OCI-LY7 (cell line): ENCODE measurements around the gene PSMD3.

Experiments used
- EZH2phosphoT487 ChIP-seq: fragments of 200-600 bp; sonication (generic); IDR thresholded peaks from 2 replicates; pipeline ENCODE4 v1.6.1; 2018; ENCODE audit warnings: low read depth, borderline replicate concordance, mild to moderate bottlenecking, mixed run types, antibody characterized with exemption, low read length, moderate library complexity, mixed read lengths
- TF ChIP-seq, protein P1 (sequence below): fragments of 200-600 bp; sonication (generic); conservative IDR thresholded peaks from 2 replicates; pipeline ENCODE4 v1.5.1; 2014; ENCODE audit warnings: mild to moderate bottlenecking, antibody characterized with exemption, low read length, moderate library complexity, mixed read lengths

- TF ChIP-seq, protein P1, sequence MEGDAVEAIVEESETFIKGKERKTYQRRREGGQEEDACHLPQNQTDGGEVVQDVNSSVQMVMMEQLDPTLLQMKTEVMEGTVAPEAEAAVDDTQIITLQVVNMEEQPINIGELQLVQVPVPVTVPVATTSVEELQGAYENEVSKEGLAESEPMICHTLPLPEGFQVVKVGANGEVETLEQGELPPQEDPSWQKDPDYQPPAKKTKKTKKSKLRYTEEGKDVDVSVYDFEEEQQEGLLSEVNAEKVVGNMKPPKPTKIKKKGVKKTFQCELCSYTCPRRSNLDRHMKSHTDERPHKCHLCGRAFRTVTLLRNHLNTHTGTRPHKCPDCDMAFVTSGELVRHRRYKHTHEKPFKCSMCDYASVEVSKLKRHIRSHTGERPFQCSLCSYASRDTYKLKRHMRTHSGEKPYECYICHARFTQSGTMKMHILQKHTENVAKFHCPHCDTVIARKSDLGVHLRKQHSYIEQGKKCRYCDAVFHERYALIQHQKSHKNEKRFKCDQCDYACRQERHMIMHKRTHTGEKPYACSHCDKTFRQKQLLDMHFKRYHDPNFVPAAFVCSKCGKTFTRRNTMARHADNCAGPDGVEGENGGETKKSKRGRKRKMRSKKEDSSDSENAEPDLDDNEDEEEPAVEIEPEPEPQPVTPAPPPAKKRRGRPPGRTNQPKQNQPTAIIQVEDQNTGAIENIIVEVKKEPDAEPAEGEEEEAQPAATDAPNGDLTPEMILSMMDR = no peak
- no peak for TF ChIP-seq EZH2phosphoT487
Measured at GRCh38 chr17:39981766-39982375, 1.3 kb downstream of the PSMD3 start.
